Putamen (tissue), 1 donor: ENCODE results near the gene HEATR5B.
"Not testable (repeated sequence)": the region's sequence is repeated elsewhere in the genome, so short reads cannot be mapped to it uniquely, and the experiment has no call there.

ENCODE experiments used
- DNase-seq: peaks from one replicate; pipeline ENCODE4 v3.0.0-alpha.2; 2016; ENCODE audit warnings: low spot score

Gene HEATR5B

GRCh38 chr2:37061776-37062175 lies 22.4 kb downstream of the HEATR5B start:
- no peak for DNase-seq

- DNase-seq = no peak
Observed at GRCh38 chr2:37061013-37061711, 23.0 kb downstream of the HEATR5B start.

- no peak for DNase-seq
Observed at GRCh38 chr2:37060446-37060845, 23.7 kb downstream of the HEATR5B start.

- DNase-seq = no peak
Observed at GRCh38 chr2:37059841-37060240, 24.3 kb downstream of the HEATR5B start.

- DNase-seq = no peak
Observed at GRCh38 chr2:37052600-37053332, 31.4 kb downstream of the HEATR5B start.

GRCh38 chr2:37039580-37039979 lies 44.6 kb downstream of the HEATR5B start:
- DNase-seq = no peak

- no peak for DNase-seq
Observed at GRCh38 chr2:37037771-37038170, 46.4 kb downstream of the HEATR5B start.

GRCh38 chr2:37029758-37030157 lies 54.4 kb downstream of the HEATR5B start:
- DNase-seq = no peak

GRCh38 chr2:37026050-37026449 lies 58.1 kb downstream of the HEATR5B start:
- no peak for DNase-seq

- DNase-seq = no peak
Observed at GRCh38 chr2:37020887-37021796, 63.0 kb downstream of the HEATR5B start.

- DNase-seq = no peak
Observed at GRCh38 chr2:37020212-37020886, 63.8 kb downstream of the HEATR5B start.

GRCh38 chr2:37013315-37013641 lies 70.9 kb downstream of the HEATR5B start:
- no peak for DNase-seq

- DNase-seq = no peak
Observed at GRCh38 chr2:37011130-37011529, 73.0 kb downstream of the HEATR5B start.

- DNase-seq = no peak
Observed at GRCh38 chr2:37005118-37005868, 78.9 kb downstream of the HEATR5B start.

GRCh38 chr2:37000988-37001556 lies 83.1 kb downstream of the HEATR5B start:
- no peak for DNase-seq

- no peak for DNase-seq
Observed at GRCh38 chr2:37000318-37000717, 83.9 kb downstream of the HEATR5B start.

- not testable (repeated sequence) for DNase-seq
Observed at GRCh38 chr2:36999416-36999815, 84.8 kb downstream of the HEATR5B start.

GRCh38 chr2:36993841-36994620 lies 90.1 kb downstream of the HEATR5B start:
- DNase-seq = no peak

GRCh38 chr2:36988008-36988407 lies 96.2 kb downstream of the HEATR5B start:
- DNase-seq = no peak

GRCh38 chr2:36982467-36982866 lies 101.7 kb downstream of the HEATR5B start:
- DNase-seq = no peak
